ENCODE measurements around the gene PRR23B.

PRR23B gene

DNA sequence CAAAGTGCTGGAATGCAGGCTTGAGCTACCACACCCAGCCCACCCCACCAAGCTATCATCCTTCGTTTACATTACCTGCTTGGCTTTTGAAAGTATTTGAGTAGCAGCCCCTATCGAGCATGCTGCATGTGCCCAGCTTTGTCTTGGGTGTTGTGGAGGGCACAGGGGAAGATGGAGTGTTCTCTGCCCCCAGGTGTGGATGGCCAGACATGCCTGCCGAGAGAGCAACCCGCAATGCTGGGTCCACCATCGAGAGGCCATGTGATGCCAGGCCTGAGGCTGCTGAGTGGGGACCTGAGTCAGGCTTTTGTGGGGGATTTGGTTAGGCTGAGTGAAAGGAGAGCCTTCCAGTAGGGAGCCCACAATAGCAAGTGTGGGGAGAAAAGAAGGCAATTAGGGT is 47.8 kb downstream of the PRR23B start:
- no peak for DNase-seq

GRCh38 chr3:138971766-138972320 is 48.9 kb downstream of the PRR23B start:
- no peak for DNase-seq

Measured in stimulated activated CD4-positive, alpha-beta T cell treated with anti-CD3 and anti-CD28 coated beads, Interleukin-4, amount 100 ng/mL, for 1 hour (primary cell).